H1 (cell line): ENCODE data around the gene GAS2. TPM values are rescaled to one million over a fixed set of nuclear protein-coding genes. Genes with fewer than 3 reads are reported as not detected.

ENCODE experiments used
- JUND ChIP-seq: IDR thresholded peaks from 2 replicates; pipeline ENCODE4 v1.6.1; 2011; ENCODE audit warnings: mild to moderate bottlenecking, improper control_type of control experiment, low read length
- KDM1A ChIP-seq: fragments of 200-600, 300-600 bp; sonication (generic); IDR thresholded peaks from 2 replicates; pipeline ENCODE4 v1.7.1; 2016; ENCODE audit warnings: mild to moderate bottlenecking, low read length, borderline replicate concordance
- POLR2A ChIP-seq, 2 experiments: IDR thresholded peaks; 1 replicate in 1 of 2; 2 replicates in 1 of 2; pipeline ENCODE4 v1.6.1; 2011; ENCODE audit warnings: low read depth in 2 of 2, low read length in 2 of 2, mild to moderate bottlenecking in 2 of 2; ENCODE audit errors: control extremely low read depth in 1 of 2
- SIN3A ChIP-seq, 2 experiments: IDR thresholded peaks in 1 of 2; conservative IDR thresholded peaks in 1 of 2; 2 replicates each; pipeline ENCODE4 v1.6.1; 2011 to 2012; ENCODE audit warnings: low read length in 2 of 2, improper control_type of control experiment in 1 of 2, low read depth in 1 of 2, mild to moderate bottlenecking in 1 of 2
- SRF ChIP-seq: IDR thresholded peaks from 2 replicates; pipeline ENCODE4 v1.6.1; 2011; ENCODE audit warnings: mild to moderate bottlenecking, low read depth, low read length, moderate library complexity
- polyA plus RNA-seq, 7 experiments: library from polyadenylated mRNA; depleted of rRNA in 3 of 7; stranded (reverse) in 5 of 7; unstranded in 2 of 7; fragments of >200 nt in 5 of 7; fragments of 200-250 nt in 2 of 7; gene quantifications; 1 replicate in 5 of 7; 2 replicates in 1 of 7; 4 replicates in 1 of 7; pipeline versions ENCODE4 v1.2.1 to v1.2.3, GENCODE V29; 2011 to 2013; ENCODE audit warnings: missing spikeins in 2 of 7, mixed read lengths in 2 of 7
- total RNA-seq: library from RNA; stranded (reverse); fragmentation: NEBNext Ultra II Directional; extraction: Animal tissue kit (Norgen Biotek cat#: 25700); gene quantifications from 2 replicates; pipeline ENCODE4 v1.2.1, GENCODE V29; 2021

The GAS2 gene
- total and polyA plus RNA-seq, 2 of the 8 experiments (the other 6 are each of a cell fraction or from before 2014, with no cell fraction given), result 0.70 to 1.7 TPM

GRCh38 chr11:22640862-22641261 is 25.5 kb upstream of the GAS2 start (continued):
- TF ChIP-seq SIN3A (conservative IDR thresholded peaks at IDR 0.05 in 1 of 2, IDR thresholded peaks at IDR 0.05 in 1 of 2; ENCODE audit: low read depth in 1 of 2, low read length in 2 of 2) (no peak), JUND (no peak), SRF (no peak), KDM1A (no peak), POLR2A (IDR thresholded peaks at IDR 0.05; ENCODE audit: control extremely low read depth in 1 of 2, low read depth in 2 of 2, low read length in 2 of 2) (no peak)
- TF ChIP-seq, all 59 proteins: peak for 0
